ENCODE measurements around the gene ZNF174. TPM values are rescaled to one million over a fixed set of nuclear protein-coding genes. Genes with fewer than 3 reads are reported as not detected.

The ZNF174 gene
- total and polyA plus RNA-seq, 2 of the 8 experiments (the other 6 are each of a cell fraction or from before 2014, with no cell fraction given): 9.1 to 12.7 TPM

GRCh38 chr16:3454093-3454492 is 53.1 kb downstream of the ZNF174 start (continued):
- no peak for TF ChIP-seq TAF1 (IDR thresholded peaks at IDR 0.05; ENCODE audit: low read depth, low read length)
- no peak for TF ChIP-seq CHD1 (IDR thresholded peaks at IDR 0.05; ENCODE audit: low read depth, low read length)
- peak; percentile 57; the same call in 1 of the 2 replicates for TF ChIP-seq TEAD4 (IDR thresholded peaks at IDR 0.05; ENCODE audit: low read depth, low read length)
- TF ChIP-seq POLR2AphosphoS5 (IDR thresholded peaks at IDR 0.05; ENCODE audit: low read depth, low read length): no peak
- no peak for TF ChIP-seq EGR1 (IDR thresholded peaks at IDR 0.05; ENCODE audit: borderline replicate concordance, low read depth, low read length)

All from H1 (cell line).